Embryonic facial prominence (tissue), 1 donor: ENCODE measurements around the gene ELOF1.

ENCODE experiments used
- DNase-seq: peaks from one replicate; pipeline ENCODE4 v3.0.0-alpha.2; 2016; ENCODE audit errors: extremely low spot score

The ELOF1 gene

GRCh38 chr19:11535792-11536595, 23.0 kb downstream of the ELOF1 start:
- DNase-seq: peak; percentile 17

- no peak for DNase-seq
Measured at GRCh38 chr19:11534948-11535347, 24.1 kb downstream of the ELOF1 start.

- no peak for DNase-seq
Measured at GRCh38 chr19:11534538-11534937, 24.5 kb downstream of the ELOF1 start.

- DNase-seq: no peak
Measured at GRCh38 chr19:11530432-11530831, 28.6 kb downstream of the ELOF1 start.

GRCh38 chr19:11528551-11529341, 30.3 kb downstream of the ELOF1 start, which contains the start of gene ECSIT:
ECSIT (minus strand) TSS chr19:11529134; CDS start chr19:11519170, 9,964 bp downstream.
- DNase-seq: peak; percentile 91

GRCh38 chr19:11519138-11519537, 39.9 kb downstream of the ELOF1 start:
- DNase-seq: no peak

GRCh38 chr19:11513946-11514345, 45.1 kb downstream of the ELOF1 start:
- no peak for DNase-seq

- no peak for DNase-seq
Measured at GRCh38 chr19:11510444-11510843, 48.6 kb downstream of the ELOF1 start.

- DNase-seq: no peak
Measured at GRCh38 chr19:11507370-11508078, 51.5 kb downstream of the ELOF1 start.

- no peak for DNase-seq
Measured at GRCh38 chr19:11506967-11507366, 52.1 kb downstream of the ELOF1 start.

- no peak for DNase-seq
Measured at GRCh38 chr19:11506101-11506555, 52.9 kb downstream of the ELOF1 start.

GRCh38 chr19:11505504-11506100, 53.4 kb downstream of the ELOF1 start, which contains the start of gene ZNF653:
ZNF653 (minus strand) TSS chr19:11505839; CDS start chr19:11505786, 53 bp downstream.
- DNase-seq: peak; percentile 93

- DNase-seq: peak; percentile 90
Measured at GRCh38 chr19:11505032-11505503, 54.0 kb downstream of the ELOF1 start.

- DNase-seq: no peak
Measured at GRCh38 chr19:11504502-11505031, 54.5 kb downstream of the ELOF1 start.
